HL-60 (cell line): ENCODE results near the gene TM4SF4.

Experiments used
- DNase-seq, 2 experiments: peaks; one replicate each; pipeline ENCODE4 v3.0.0-alpha.2; 2010 to 2020; ENCODE audit warnings: low read depth in 1 of 2, low spot score in 1 of 2
- H3K27ac ChIP-seq: fragments of 250-450 bp; sonication (Bioruptor Pico); replicated peaks from 2 replicates; pipeline ENCODE4 v1.5.1; 2020; ENCODE audit warnings: mild to moderate bottlenecking, moderate library complexity
- H3K27me3 ChIP-seq: fragments of 250-450 bp; sonication (Bioruptor Pico); 2 replicates; pipeline ENCODE4 v1.5.1; 2021; ENCODE audit warnings: mild to moderate bottlenecking, moderate library complexity; ENCODE audit not compliant: insufficient read depth, poor library complexity, severe bottlenecking
- H3K4me3 ChIP-seq: replicated peaks from 2 replicates; pipeline ENCODE4 v1.5.1; 2011; ENCODE audit warnings: mild to moderate bottlenecking, control low read depth, low read length; ENCODE audit not compliant: insufficient read depth
- CTCF ChIP-seq: IDR thresholded peaks from one replicate; pipeline ENCODE4 v1.5.1; 2011; ENCODE audit warnings: low read length, control low read depth, inconsistent platforms; ENCODE audit not compliant: insufficient read depth
- GABPA ChIP-seq: IDR thresholded peaks from 2 replicates; pipeline ENCODE4 v1.6.1; 2012; ENCODE audit warnings: low read depth
- POLR2AphosphoS5 ChIP-seq: IDR thresholded peaks from 2 replicates; pipeline ENCODE4 v1.6.1; 2012; ENCODE audit warnings: low read depth
- REST ChIP-seq: IDR thresholded peaks from 2 replicates; pipeline ENCODE4 v1.6.1; 2012; ENCODE audit warnings: low read depth; ENCODE audit not compliant: insufficient replicate concordance
- SPI1 ChIP-seq: IDR thresholded peaks from 2 replicates; pipeline ENCODE4 v1.6.1; 2012; ENCODE audit warnings: low read depth, mild to moderate bottlenecking, borderline replicate concordance

TM4SF4 gene

GRCh38 chr3:149490260-149490971 is 15.9 kb downstream of the TM4SF4 start:
- peaks cover 2% of the 10 kb centered on the region for H3K27me3 ChIP-seq
- no peak for TF ChIP-seq SPI1
- TF ChIP-seq POLR2AphosphoS5: no peak
- no peak for TF ChIP-seq GABPA
- no peak for TF ChIP-seq CTCF
- TF ChIP-seq REST: no peak
- no peak overlapping the region for H3K27ac ChIP-seq
- no peak for DNase-seq
- H3K4me3 ChIP-seq: no peak overlapping the region

GRCh38 chr3:149493315-149494021 is 19.0 kb downstream of the TM4SF4 start:
- DNase-seq: no peak
- Histone ChIP-seq H3K27ac (no peak overlapping the region), H3K27me3 (peaks cover 2% of the 10 kb centered on the region), H3K4me3 (no peak overlapping the region)
- TF ChIP-seq CTCF (no peak), GABPA (no peak), REST (no peak), SPI1 (no peak), POLR2AphosphoS5 (no peak)

GRCh38 chr3:149494022-149494758 is 19.7 kb downstream of the TM4SF4 start:
- peaks cover 2% of the 10 kb centered on the region for H3K27me3 ChIP-seq
- no peak overlapping the region for H3K4me3 ChIP-seq
- no peak overlapping the region for H3K27ac ChIP-seq
- peak; percentile 32 to 59 for DNase-seq
- no peak for TF ChIP-seq POLR2AphosphoS5
- TF ChIP-seq CTCF: peak; percentile 48
- no peak for TF ChIP-seq GABPA
